KMS-11 (cell line): ENCODE results near the gene EXOSC5.

Source experiments
- H2AFZ ChIP-seq: fragments of 200-600 bp; sonication (generic); 2 replicates; pipeline ENCODE4 v1.6.1; 2016; ENCODE audit warnings: antibody characterized with exemption, mixed run types, low read depth
- H3K27ac ChIP-seq: fragments of 200-600 bp; sonication (generic); 2 replicates; pipeline ENCODE4 v1.6.1; 2016; ENCODE audit warnings: mild to moderate bottlenecking, mixed run types
- H3K27me3 ChIP-seq: fragments of 200-600 bp; sonication (generic); 2 replicates; pipeline ENCODE4 v1.6.1; 2017; ENCODE audit warnings: mild to moderate bottlenecking, low read depth, mixed run types, moderate library complexity; ENCODE audit not compliant: insufficient read depth
- H3K36me3 ChIP-seq: fragments of 200-600 bp; sonication (generic); 2 replicates; pipeline ENCODE4 v1.6.1; 2017; ENCODE audit warnings: mild to moderate bottlenecking, mixed run types; ENCODE audit not compliant: insufficient read depth
- H3K4me1 ChIP-seq: fragments of 200-600 bp; sonication (generic); 2 replicates; pipeline ENCODE4 v1.6.1; 2016; ENCODE audit warnings: mild to moderate bottlenecking, low read depth, mixed run types; ENCODE audit not compliant: poor library complexity, severe bottlenecking
- H3K4me2 ChIP-seq: fragments of 200-600 bp; sonication (generic); 2 replicates; pipeline ENCODE4 v1.7.0; 2016; ENCODE audit warnings: mild to moderate bottlenecking, mixed run types
- H3K4me3 ChIP-seq: fragments of 200-600 bp; sonication (generic); IDR thresholded peaks from 2 replicates; pipeline ENCODE4 v1.6.1; 2017; ENCODE audit warnings: low read depth, low read length, mixed read lengths; ENCODE audit not compliant: insufficient read depth
- H3K79me2 ChIP-seq: fragments of 200-600 bp; sonication (generic); 2 replicates; pipeline ENCODE4 v1.6.1; 2016; ENCODE audit warnings: low read depth, mixed run types; ENCODE audit not compliant: insufficient read depth
- H3K9ac ChIP-seq: fragments of 200-600 bp; sonication (generic); 2 replicates; pipeline ENCODE4 v1.6.1; 2016; ENCODE audit warnings: mild to moderate bottlenecking, mixed run types
- H4K20me1 ChIP-seq: fragments of 200-600 bp; sonication (generic); 2 replicates; pipeline ENCODE4 v1.6.1; 2016; ENCODE audit warnings: mild to moderate bottlenecking, mixed run types; ENCODE audit not compliant: insufficient read depth
- CTCF ChIP-seq: fragments of 200-600 bp; sonication (generic); conservative IDR thresholded peaks from 2 replicates; pipeline ENCODE4 v1.6.1; 2017; ENCODE audit warnings: low read depth, mild to moderate bottlenecking, antibody characterized with exemption, low read length, moderate library complexity, mixed read lengths

Gene EXOSC5

DNA sequence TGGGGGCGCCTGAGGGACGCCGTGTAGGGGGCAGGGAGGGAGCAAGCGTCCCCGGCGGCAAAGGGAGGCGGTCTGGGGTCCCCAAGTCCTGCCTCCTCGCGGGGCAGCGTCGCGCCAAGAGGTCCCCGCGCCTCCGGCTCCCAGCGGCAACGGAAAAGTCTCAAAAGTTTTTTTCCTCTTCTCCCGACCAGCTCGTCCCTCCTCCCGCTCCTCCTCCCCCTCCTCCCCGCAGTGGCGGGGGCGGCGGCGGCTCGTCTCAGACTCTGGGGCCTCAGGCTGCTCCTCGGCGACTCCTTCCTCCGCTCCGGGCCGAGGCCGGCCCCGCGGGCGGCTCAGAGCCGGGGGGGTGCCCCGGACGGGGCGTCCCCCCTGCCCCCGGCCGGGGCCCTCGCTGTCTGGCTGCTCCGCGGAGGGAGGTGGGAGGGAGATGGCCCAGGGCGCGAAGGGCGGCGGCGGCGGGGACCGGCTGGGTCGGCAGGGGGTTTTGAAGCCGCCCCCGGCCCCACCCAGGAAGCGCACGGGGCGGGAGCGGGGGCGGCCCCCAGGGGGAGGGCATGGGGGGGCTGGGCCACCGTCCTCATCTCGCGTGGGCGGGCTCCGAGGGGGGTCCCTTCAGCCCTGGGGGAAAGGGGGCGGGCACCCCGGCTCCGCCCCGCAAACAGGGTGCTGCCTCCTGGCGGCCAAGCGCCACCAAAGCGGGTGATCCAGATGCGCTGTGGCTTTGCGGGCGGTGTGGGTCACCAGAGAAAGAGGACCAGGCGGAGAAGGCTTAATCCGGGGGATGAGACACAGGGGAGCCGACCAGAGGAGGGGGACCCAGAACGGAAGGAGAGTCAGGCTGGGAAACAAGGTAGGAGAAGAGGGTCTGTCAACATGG lies 43.5 kb downstream of the EXOSC5 start, which contains the start of gene TGFB1:
Gene TGFB1 (minus strand): TSS at position 457 of the 877 bp plus-strand sequence. CDS start 878 bp downstream, outside the sequence.
- Histone ChIP-seq H3K4me1 (peaks cover 31% of the 10 kb centered on the region), H2AFZ (peak within 1 kb of the TSS; percentile 70)

DNA sequence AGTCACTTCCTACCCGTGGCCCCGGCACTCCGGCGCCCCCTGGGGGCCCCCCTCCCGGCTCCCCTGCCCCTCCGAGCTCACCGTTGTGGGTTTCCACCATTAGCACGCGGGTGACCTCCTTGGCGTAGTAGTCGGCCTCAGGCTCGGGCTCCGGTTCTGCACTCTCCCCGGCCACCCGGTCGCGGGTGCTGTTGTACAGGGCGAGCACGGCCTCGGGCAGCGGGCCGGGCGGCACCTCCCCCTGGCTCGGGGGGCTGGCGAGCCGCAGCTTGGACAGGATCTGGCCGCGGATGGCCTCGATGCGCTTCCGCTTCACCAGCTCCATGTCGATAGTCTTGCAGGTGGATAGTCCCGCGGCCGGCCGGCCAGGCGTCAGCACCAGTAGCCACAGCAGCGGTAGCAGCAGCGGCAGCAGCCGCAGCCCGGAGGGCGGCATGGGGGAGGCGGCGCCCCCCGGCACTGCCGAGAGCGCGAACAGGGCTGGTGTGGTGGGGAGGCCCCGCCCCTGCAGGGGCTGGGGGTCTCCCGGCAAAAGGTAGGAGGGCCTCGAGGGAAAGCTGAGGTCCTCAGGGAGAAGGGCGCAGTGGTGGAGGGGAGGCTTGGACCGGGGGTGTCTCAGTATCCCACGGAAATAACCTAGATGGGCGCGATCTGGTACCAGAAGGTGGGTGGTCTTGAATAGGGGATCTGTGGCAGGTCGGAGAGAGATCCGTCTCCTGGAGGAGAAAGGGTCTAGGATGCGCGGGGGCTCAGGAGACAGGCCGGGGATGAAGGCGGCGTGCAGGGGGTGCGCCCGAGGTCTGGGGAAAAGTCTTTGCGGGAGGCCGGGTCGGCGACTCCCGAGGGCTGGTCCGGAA lies 44.3 kb downstream of the EXOSC5 start:
- H3K4me3 ChIP-seq, result peak overlapping the region; percentile 29
- TF ChIP-seq CTCF, result peak; percentile 73
- peak overlapping the region; percentile 95 for H3K4me2 ChIP-seq
- H3K27ac ChIP-seq, result peak overlapping the region; percentile 72
- peaks cover 46% of the 10 kb centered on the region for H3K79me2 ChIP-seq
- peak overlapping the region; percentile 86 for H3K9ac ChIP-seq
- H4K20me1 ChIP-seq, result no peaks in the 10 kb centered on the region
- no peaks in the 10 kb centered on the region; the same call in 1 of the 2 replicates for H3K36me3 ChIP-seq
- peak overlapping the region; percentile 70 for H2AFZ ChIP-seq
- peaks cover 32% of the 10 kb centered on the region for H3K4me1 ChIP-seq
- no peaks in the 10 kb centered on the region for H3K27me3 ChIP-seq

More for the DNA sequence above, 43.5 kb downstream of the EXOSC5 start, which contains the start of gene TGFB1:
- Histone ChIP-seq H3K27ac (peak within 1 kb of the TSS; percentile 72), H3K4me3 (peak within 1 kb of the TSS; percentile 29), H4K20me1 (no peaks in the 10 kb centered on the region), H3K4me2 (peak within 1 kb of the TSS; percentile 95), H3K79me2 (peaks cover 45% of the 10 kb centered on the region), H3K27me3 (no peaks in the 10 kb centered on the region), H3K36me3 (no peaks in the 10 kb centered on the region; the same call in 1 of the 2 replicates), H3K9ac (peak within 1 kb of the TSS; percentile 86)
- TF ChIP-seq CTCF, result peak; percentile 88

DNA sequence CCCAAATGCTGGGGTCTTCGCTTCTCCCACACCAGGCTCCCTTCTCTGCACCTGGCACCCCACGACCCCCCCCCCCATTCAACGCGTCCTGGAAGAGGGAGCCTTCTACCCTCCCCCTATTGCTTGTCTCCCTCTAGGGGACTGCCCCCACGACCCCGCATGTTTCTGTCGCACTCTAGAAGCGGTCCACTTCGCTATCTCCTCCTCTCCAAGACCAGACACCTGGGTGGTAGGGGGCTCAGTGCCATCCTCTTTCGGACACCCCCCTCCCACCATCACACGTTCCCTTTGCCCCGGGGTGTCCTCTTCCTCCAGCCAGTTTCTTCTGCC lies 44.9 kb downstream of the EXOSC5 start:
- Histone ChIP-seq H3K4me2 (peak overlapping the region; percentile 95), H3K4me1 (peaks cover 32% of the 10 kb centered on the region), H4K20me1 (no peaks in the 10 kb centered on the region), H3K9ac (peak overlapping the region; percentile 86), H3K27me3 (no peaks in the 10 kb centered on the region), H3K79me2 (peaks cover 46% of the 10 kb centered on the region), H2AFZ (peak overlapping the region; percentile 70), H3K36me3 (peaks cover 3% of the 10 kb centered on the region; the same call in 1 of the 2 replicates), H3K27ac (peak overlapping the region; percentile 72), H3K4me3 (peak overlapping the region; percentile 29)
- TF ChIP-seq CTCF, result no peak
